ENCODE measurements around the gene DDX55.

The DDX55 gene

DNA sequence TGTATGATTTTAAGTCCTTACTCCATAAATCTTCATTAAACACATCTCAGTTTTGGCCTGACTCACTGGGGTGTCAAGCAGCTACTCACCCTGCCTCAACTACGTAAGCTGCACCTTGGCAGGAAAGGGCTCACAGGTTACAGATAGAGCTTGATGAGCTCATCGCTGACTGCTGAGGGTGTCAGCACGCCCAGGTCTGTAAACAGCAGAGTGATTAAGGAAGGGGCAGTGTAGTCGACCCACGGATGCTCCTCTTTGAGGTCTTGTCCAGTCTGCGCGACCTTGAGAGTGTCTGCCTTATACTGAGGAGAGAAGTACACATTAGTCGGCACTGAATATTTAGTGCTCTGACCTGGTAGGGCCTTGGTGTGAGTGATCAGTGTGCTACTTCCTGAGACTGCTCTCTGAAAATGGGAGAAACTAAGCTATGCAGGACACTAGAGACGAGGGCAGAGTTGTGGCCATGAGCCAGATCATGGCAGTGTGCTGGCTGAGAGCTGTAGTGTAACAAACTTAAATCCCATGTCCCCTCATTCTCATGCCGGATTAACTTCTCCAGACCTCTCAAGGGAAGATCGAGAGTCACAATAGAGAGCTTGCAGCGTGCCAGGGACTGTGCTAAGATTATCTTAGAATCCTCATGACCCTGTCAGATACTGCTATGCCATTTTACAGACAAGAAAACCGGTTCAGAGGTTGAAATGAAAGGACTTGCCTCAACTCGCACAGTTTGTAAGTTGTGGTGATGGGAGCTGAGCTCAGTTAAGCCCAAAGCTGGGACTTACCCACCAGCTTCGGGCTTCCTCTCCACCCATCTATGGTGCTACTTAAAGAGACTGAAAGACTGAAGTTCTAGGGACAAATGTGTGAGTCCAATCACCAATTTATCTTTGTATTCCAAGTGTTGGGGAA, 20.0 kb downstream of the DDX55 start:
- peak overlapping the region; percentile 62; the same call in 1 of the 2 replicates for H3K27ac ChIP-seq
- H3K9ac ChIP-seq (ENCODE audit: insufficient read length) = no peak overlapping the region
- no peak overlapping the region for H3K4me3 ChIP-seq
- H3K36me3 ChIP-seq (ENCODE audit: insufficient read depth, low read length) = peaks cover 79% of the 10 kb centered on the region
- no peak for DNase-seq (ENCODE audit: low read depth, low spot score)
- TF ChIP-seq FOXP2 (optimal IDR thresholded peaks at IDR 0.05; ENCODE audit: control extremely low read depth, extremely low read length, insufficient read depth) (no peak), POLR2AphosphoS5 (IDR thresholded peaks at IDR 0.05; ENCODE audit: borderline replicate concordance, low read depth, low read length) (no peak), EZH2 (IDR thresholded peaks at IDR 0.05) (no peak)
- no peaks in the 10 kb centered on the region for H3K9me3 ChIP-seq (ENCODE audit: low read depth, low read length)

- H3K9me3 ChIP-seq (ENCODE audit: low read depth, low read length) = no peaks in the 10 kb centered on the region
- peaks cover 24% of the 10 kb centered on the region for H3K36me3 ChIP-seq (ENCODE audit: insufficient read depth, low read length)
- peak; percentile 99 for TF ChIP-seq POLR2AphosphoS5 (IDR thresholded peaks at IDR 0.05; ENCODE audit: borderline replicate concordance, low read depth, low read length)
- no peak for TF ChIP-seq EZH2 (IDR thresholded peaks at IDR 0.05)
- peak; percentile 74 for TF ChIP-seq FOXP2 (optimal IDR thresholded peaks at IDR 0.05; ENCODE audit: control extremely low read depth, extremely low read length, insufficient read depth)
- H3K9ac ChIP-seq (ENCODE audit: insufficient read length) = peak within 1 kb of the TSS; percentile 98
- H3K4me3 ChIP-seq = peak within 1 kb of the TSS; percentile 88
- peak within 1 kb of the TSS; percentile 79 for H3K27ac ChIP-seq
- DNase-seq (ENCODE audit: low read depth, low spot score) = peak; percentile 85
Observed at GRCh38 chr12:123633379-123634141, 31.7 kb downstream of the DDX55 start, which contains the start of the genes EIF2B1 and GTF2H3. Gene EIF2B1, minus strand, starts transcription at chr12:123633686. Its CDS starts 129 bp downstream, at chr12:123633557. Gene GTF2H3, plus strand, starts transcription at chr12:123633829. Its CDS starts 31 bp downstream, at chr12:123633860.

GRCh38 chr12:123634142-123634561, 32.3 kb downstream of the DDX55 start:
- Histone ChIP-seq H3K9ac (ENCODE audit: insufficient read length) (peak overlapping the region; percentile 98), H3K27ac (peak overlapping the region; percentile 79), H3K4me3 (peak overlapping the region; percentile 88), H3K9me3 (ENCODE audit: low read depth, low read length) (no peaks in the 10 kb centered on the region), H3K36me3 (ENCODE audit: insufficient read depth, low read length) (peaks cover 18% of the 10 kb centered on the region)
- TF ChIP-seq POLR2AphosphoS5 (IDR thresholded peaks at IDR 0.05; ENCODE audit: borderline replicate concordance, low read depth, low read length) (no peak), EZH2 (IDR thresholded peaks at IDR 0.05) (no peak)
- DNase-seq (ENCODE audit: low read depth, low spot score) = no peak

DNA sequence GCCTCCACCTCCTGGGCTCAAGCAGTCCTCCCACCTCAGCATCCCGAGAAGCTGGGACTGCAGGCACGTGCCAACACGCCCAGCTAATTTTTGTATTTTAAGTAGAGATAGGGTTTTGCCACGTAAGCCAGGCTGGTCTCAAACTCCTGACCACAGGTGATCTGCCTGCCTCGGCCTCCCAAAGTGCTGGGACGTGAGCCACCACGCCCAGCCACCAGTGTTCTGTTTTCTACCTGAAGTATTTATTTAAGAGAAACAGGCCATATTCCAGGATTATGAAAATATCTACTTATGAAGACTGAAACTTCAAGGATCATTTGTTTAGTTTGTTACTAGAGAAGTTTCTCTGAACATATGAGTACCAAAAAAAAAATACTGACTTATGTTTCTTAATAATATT, 42.0 kb downstream of the DDX55 start:
- no peak for DNase-seq (ENCODE audit: low read depth, low spot score)
- Histone ChIP-seq H3K36me3 (ENCODE audit: insufficient read depth, low read length) (peaks cover 49% of the 10 kb centered on the region), H3K9ac (ENCODE audit: insufficient read length) (no peak overlapping the region), H3K4me3 (no peak overlapping the region), H3K9me3 (ENCODE audit: low read depth, low read length) (no peaks in the 10 kb centered on the region), H3K27ac (no peak overlapping the region)
- no peak for TF ChIP-seq EZH2 (IDR thresholded peaks at IDR 0.05)
- TF ChIP-seq POLR2AphosphoS5 (IDR thresholded peaks at IDR 0.05; ENCODE audit: borderline replicate concordance, low read depth, low read length) = no peak
- TF ChIP-seq FOXP2 (optimal IDR thresholded peaks at IDR 0.05; ENCODE audit: control extremely low read depth, extremely low read length, insufficient read depth) = no peak

GRCh38 chr12:123645380-123645779, 43.5 kb downstream of the DDX55 start:
- Histone ChIP-seq H3K9me3 (ENCODE audit: low read depth, low read length) (no peaks in the 10 kb centered on the region), H3K4me3 (no peak overlapping the region), H3K9ac (ENCODE audit: insufficient read length) (no peak overlapping the region), H3K27ac (no peak overlapping the region), H3K36me3 (ENCODE audit: insufficient read depth, low read length) (peaks cover 58% of the 10 kb centered on the region)
- DNase-seq (ENCODE audit: low read depth, low spot score) = no peak
- TF ChIP-seq POLR2AphosphoS5 (IDR thresholded peaks at IDR 0.05; ENCODE audit: borderline replicate concordance, low read depth, low read length) (no peak), FOXP2 (optimal IDR thresholded peaks at IDR 0.05; ENCODE audit: control extremely low read depth, extremely low read length, insufficient read depth) (no peak), EZH2 (IDR thresholded peaks at IDR 0.05) (no peak)

DNA sequence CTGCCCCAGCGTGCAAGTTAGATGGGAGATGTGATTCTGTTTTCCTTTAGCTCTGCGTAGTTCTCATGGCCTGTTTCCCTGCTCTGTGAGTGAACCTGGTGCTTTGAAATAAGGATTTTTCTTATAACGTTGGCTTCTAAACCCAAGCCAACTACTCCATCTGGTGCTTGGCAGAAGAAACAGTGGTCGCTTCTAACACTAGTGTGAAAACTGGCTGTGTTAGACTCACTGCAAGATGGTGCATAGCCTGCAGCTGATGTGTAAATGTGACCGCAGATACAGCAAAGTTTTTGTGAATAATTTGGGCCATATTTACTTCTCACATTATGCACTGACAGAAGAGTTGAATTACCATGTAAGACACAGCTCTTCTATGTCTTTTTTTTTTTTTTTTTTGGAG, 44.0 kb downstream of the DDX55 start:
- H3K36me3 ChIP-seq (ENCODE audit: insufficient read depth, low read length) = peaks cover 63% of the 10 kb centered on the region
- TF ChIP-seq EZH2 (IDR thresholded peaks at IDR 0.05) = no peak
- no peak overlapping the region for H3K9ac ChIP-seq (ENCODE audit: insufficient read length)
- DNase-seq (ENCODE audit: low read depth, low spot score) = no peak
- H3K9me3 ChIP-seq (ENCODE audit: low read depth, low read length) = no peaks in the 10 kb centered on the region
- no peak overlapping the region for H3K4me3 ChIP-seq
- no peak overlapping the region for H3K27ac ChIP-seq

DNA sequence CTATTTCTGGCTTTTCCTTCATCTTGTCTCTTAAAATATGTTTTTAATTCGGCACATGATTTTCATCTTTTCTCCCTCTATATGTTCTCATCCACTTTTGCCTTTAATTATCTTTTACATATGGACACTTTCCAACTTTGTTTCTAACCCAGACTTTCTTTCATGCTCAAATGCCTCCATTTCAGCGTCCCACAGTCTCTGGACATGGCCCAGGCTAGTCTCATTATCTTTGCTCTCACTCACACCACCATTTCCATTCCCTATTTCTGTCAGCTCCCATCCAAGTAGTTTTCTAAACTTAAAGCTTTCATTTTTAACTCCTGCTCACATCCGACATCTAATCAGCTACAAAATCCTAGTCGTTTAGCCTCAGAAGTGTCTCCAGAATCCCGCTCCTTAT, 46.5 kb downstream of the DDX55 start:
- TF ChIP-seq FOXP2 (optimal IDR thresholded peaks at IDR 0.05; ENCODE audit: control extremely low read depth, extremely low read length, insufficient read depth) (no peak), EZH2 (IDR thresholded peaks at IDR 0.05) (no peak), POLR2AphosphoS5 (IDR thresholded peaks at IDR 0.05; ENCODE audit: borderline replicate concordance, low read depth, low read length) (no peak)
- Histone ChIP-seq H3K36me3 (ENCODE audit: insufficient read depth, low read length) (peaks cover 71% of the 10 kb centered on the region), H3K9me3 (ENCODE audit: low read depth, low read length) (no peaks in the 10 kb centered on the region), H3K27ac (no peak overlapping the region), H3K9ac (ENCODE audit: insufficient read length) (no peak overlapping the region), H3K4me3 (no peak overlapping the region)
- DNase-seq (ENCODE audit: low read depth, low spot score) = no peak

GRCh38 chr12:123654129-123654701, 52.3 kb downstream of the DDX55 start:
- Histone ChIP-seq H3K27ac (no peak overlapping the region), H3K9ac (ENCODE audit: insufficient read length) (no peak overlapping the region), H3K9me3 (ENCODE audit: low read depth, low read length) (no peaks in the 10 kb centered on the region), H3K4me3 (no peak overlapping the region), H3K36me3 (ENCODE audit: insufficient read depth, low read length) (peaks cover 62% of the 10 kb centered on the region)
- no peak for DNase-seq (ENCODE audit: low read depth, low spot score)
- TF ChIP-seq FOXP2 (optimal IDR thresholded peaks at IDR 0.05; ENCODE audit: control extremely low read depth, extremely low read length, insufficient read depth) = no peak
- TF ChIP-seq POLR2AphosphoS5 (IDR thresholded peaks at IDR 0.05; ENCODE audit: borderline replicate concordance, low read depth, low read length) = no peak
- TF ChIP-seq EZH2 (IDR thresholded peaks at IDR 0.05) = no peak

Measured in SK-N-MC (cell line).